Parathyroid adenoma (tissue), 2 donors: ENCODE measurements around the gene BTBD8.
"Not testable (repeated sequence)": the region's sequence is repeated elsewhere in the genome, so short reads cannot be mapped to it uniquely, and the experiment has no call there.

Source experiments
- H2AFZ ChIP-seq: fragments of 300-600 bp; sonication (generic); one replicate; pipeline ENCODE4 v1.7.0; 2017; ENCODE audit warnings: antibody characterized with exemption, mild to moderate bottlenecking
- H3K27ac ChIP-seq: fragments of 300-600 bp; sonication (generic); one replicate; pipeline ENCODE4 v1.7.0; 2017
- H3K27me3 ChIP-seq: fragments of 300-600 bp; sonication (generic); one replicate; pipeline ENCODE4 v1.7.0; 2017; ENCODE audit warnings: low read length; ENCODE audit not compliant: control insufficient read depth, insufficient read depth
- H3K36me3 ChIP-seq: fragments of 300-600 bp; sonication (generic); one replicate; pipeline ENCODE4 v1.7.0; 2017; ENCODE audit warnings: low read length; ENCODE audit not compliant: control insufficient read depth, insufficient read depth
- H3K4me1 ChIP-seq: fragments of 300-600 bp; sonication (generic); one replicate; pipeline ENCODE4 v1.7.0; 2017; ENCODE audit warnings: control low read depth
- H3K4me2 ChIP-seq: fragments of 300-600 bp; sonication (generic); one replicate; pipeline ENCODE4 v1.7.0; 2017; ENCODE audit warnings: low read length
- H3K4me3 ChIP-seq: fragments of 300-600 bp; sonication (generic); one replicate; pipeline ENCODE4 v1.7.0; 2017; ENCODE audit warnings: low read depth, low read length
- H3K79me2 ChIP-seq: fragments of 300-600 bp; sonication (generic); one replicate; pipeline ENCODE4 v1.7.0; 2017; ENCODE audit warnings: control low read depth
- H3K9ac ChIP-seq: fragments of 300-600 bp; sonication (generic); one replicate; pipeline ENCODE4 v1.7.0; 2017; ENCODE audit warnings: mild to moderate bottlenecking
- H3K9me3 ChIP-seq: fragments of 300-600 bp; sonication (generic); one replicate; pipeline ENCODE4 v1.7.0; 2017; ENCODE audit warnings: low read length; ENCODE audit not compliant: control insufficient read depth
- CTCF ChIP-seq: fragments of 300-600 bp; sonication (generic); IDR thresholded peaks from one replicate; pipeline ENCODE4 v1.7.0; 2017; ENCODE audit warnings: antibody characterized with exemption, mild to moderate bottlenecking
- donor health status: primary hyperparathyroidism.

The BTBD8 gene

GRCh38 chr1:92075311-92075710 is 4.8 kb upstream of the BTBD8 start, which contains the start of gene SETSIP:
Gene SETSIP (minus strand): TSS chr1:92075411. CDS start chr1:92075411, 0 bp downstream.
- Histone ChIP-seq H3K27ac (no peak within 1 kb of the TSS), H3K79me2 (no peaks in the 10 kb centered on the region), H3K4me2 (no peak within 1 kb of the TSS), H3K36me3 (no peaks in the 10 kb centered on the region), H3K27me3 (no peaks in the 10 kb centered on the region), H2AFZ (no peak within 1 kb of the TSS), H3K9ac (no peak within 1 kb of the TSS), H3K4me1 (no peaks in the 10 kb centered on the region), H3K9me3 (no peaks in the 10 kb centered on the region), H3K4me3 (no peak within 1 kb of the TSS)
- TF ChIP-seq CTCF, result no peak

- no peaks in the 10 kb centered on the region for H3K9me3 ChIP-seq
- no peak overlapping the region for H3K9ac ChIP-seq
- H2AFZ ChIP-seq, result no peak overlapping the region
- H3K27ac ChIP-seq, result no peak overlapping the region
- no peak overlapping the region for H3K4me3 ChIP-seq
- H3K4me1 ChIP-seq, result no peaks in the 10 kb centered on the region
- no peaks in the 10 kb centered on the region for H3K36me3 ChIP-seq
- TF ChIP-seq CTCF, result no peak
- H3K4me2 ChIP-seq, result no peak overlapping the region
- no peaks in the 10 kb centered on the region for H3K27me3 ChIP-seq
- no peaks in the 10 kb centered on the region for H3K79me2 ChIP-seq
Measured at GRCh38 chr1:92076363-92076762, 3.8 kb upstream of the BTBD8 start.

GRCh38 chr1:92078077-92078476 is 2.1 kb upstream of the BTBD8 start:
- not testable (repeated sequence) for H3K27ac ChIP-seq, H3K79me2 ChIP-seq, H3K9ac ChIP-seq, H3K4me2 ChIP-seq, H3K4me3 ChIP-seq, H2AFZ ChIP-seq, H3K4me1 ChIP-seq, H3K9me3 ChIP-seq, H3K27me3 ChIP-seq, H3K36me3 ChIP-seq

GRCh38 chr1:92079441-92079840 is 704 bp upstream of the BTBD8 start:
- Histone ChIP-seq H3K27ac (no peak overlapping the region), H3K27me3 (no peaks in the 10 kb centered on the region), H3K4me1 (no peaks in the 10 kb centered on the region), H3K9ac (no peak overlapping the region), H2AFZ (peak overlapping the region; percentile 94), H3K79me2 (no peaks in the 10 kb centered on the region), H3K4me3 (peak overlapping the region; percentile 74), H3K9me3 (no peaks in the 10 kb centered on the region), H3K4me2 (peak overlapping the region; percentile 74), H3K36me3 (no peaks in the 10 kb centered on the region)
- TF ChIP-seq CTCF, result no peak

- TF ChIP-seq CTCF, result no peak
- Histone ChIP-seq H3K36me3 (no peaks in the 10 kb centered on the region), H3K4me1 (no peaks in the 10 kb centered on the region), H3K27ac (no peak overlapping the region), H3K4me2 (peak overlapping the region; percentile 74), H3K4me3 (peak overlapping the region; percentile 74), H3K27me3 (no peaks in the 10 kb centered on the region), H3K9ac (peak overlapping the region; percentile 46), H3K9me3 (no peaks in the 10 kb centered on the region), H3K79me2 (no peaks in the 10 kb centered on the region), H2AFZ (peak overlapping the region; percentile 94)
Measured at GRCh38 chr1:92081031-92081430, 886 bp downstream of the BTBD8 start.
